HUES6 (cell line): ENCODE data around the gene CALR.
A peak's percentile ranks its signal among the peaks of the same experiment; 100 is the strongest.
"Not testable (repeated sequence)": the region's sequence is repeated elsewhere in the genome, so short reads cannot be mapped to it uniquely, and the experiment has no call there.

Experiments
- H3K27ac ChIP-seq: 2 replicates; pipeline ENCODE4 v1.7.0; 2013; ENCODE audit warnings: low read depth, mild to moderate bottlenecking, low read length, inconsistent platforms
- H3K27me3 ChIP-seq: 2 replicates; pipeline ENCODE4 v1.6.1; 2013; ENCODE audit warnings: low read length; ENCODE audit not compliant: control insufficient read depth, insufficient read depth
- H3K36me3 ChIP-seq: 2 replicates; pipeline ENCODE4 v1.6.1; 2013; ENCODE audit warnings: low read length; ENCODE audit not compliant: control insufficient read depth, insufficient read depth
- H3K4me1 ChIP-seq: 2 replicates; pipeline ENCODE4 v1.6.1; 2013; ENCODE audit warnings: low read length; ENCODE audit not compliant: control insufficient read depth, insufficient read depth
- H3K4me3 ChIP-seq: 2 replicates; pipeline ENCODE4 v1.5.1; 2013; ENCODE audit warnings: low read depth, low read length
- H3K9ac ChIP-seq: one replicate; pipeline ENCODE4 v1.6.1; 2013; ENCODE audit warnings: mild to moderate bottlenecking, low read length
- H3K9me3 ChIP-seq: 2 replicates; pipeline ENCODE4 v1.6.1; 2013; ENCODE audit warnings: low read depth, low read length; ENCODE audit not compliant: control insufficient read depth, insufficient read depth

Gene CALR

GRCh38 chr19:12937927-12938778, at the start of gene CALR:
CALR (plus strand) TSS chr19:12938609; CDS start chr19:12938680, 71 bp downstream.
- H3K27me3 ChIP-seq = no peaks in the 10 kb centered on the region
- H3K9me3 ChIP-seq = no peaks in the 10 kb centered on the region
- peaks cover 20% of the 10 kb centered on the region for H3K4me1 ChIP-seq
- peak within 1 kb of the TSS; percentile 94 for H3K9ac ChIP-seq
- H3K36me3 ChIP-seq = peaks cover 43% of the 10 kb centered on the region
- H3K4me3 ChIP-seq = peak within 1 kb of the TSS; percentile 85
- peak within 1 kb of the TSS; percentile 71; the same call in 1 of the 2 replicates for H3K27ac ChIP-seq

- H3K36me3 ChIP-seq = peaks cover 13% of the 10 kb centered on the region
- not testable (repeated sequence) for H3K27ac ChIP-seq, H3K9me3 ChIP-seq, H3K4me1 ChIP-seq
- peak overlapping the region; percentile 10 for H3K9ac ChIP-seq
- peaks cover 25% of the 10 kb centered on the region for H3K27me3 ChIP-seq
- peak overlapping the region; percentile 83 for H3K4me3 ChIP-seq
Measured at GRCh38 chr19:12890299-12890786, 48.1 kb upstream of the CALR start.

- peaks cover 22% of the 10 kb centered on the region for H3K27me3 ChIP-seq
- H3K27ac ChIP-seq = no peak within 1 kb of the TSS
- peaks cover 9% of the 10 kb centered on the region; the same call in 1 of the 2 replicates for H3K4me1 ChIP-seq
- peaks cover 16% of the 10 kb centered on the region for H3K36me3 ChIP-seq
- peak within 1 kb of the TSS; percentile 76 for H3K9ac ChIP-seq
- H3K9me3 ChIP-seq = no peaks in the 10 kb centered on the region
- H3K4me3 ChIP-seq = peak within 1 kb of the TSS; percentile 83
Measured at GRCh38 chr19:12890787-12891552, 47.4 kb upstream of the CALR start, which contains the start of gene GCDH. GCDH (plus strand) TSS chr19:12891160; CDS start chr19:12891305, 145 bp downstream.

GRCh38 chr19:12891553-12892021, 46.8 kb upstream of the CALR start:
- H3K36me3 ChIP-seq = peaks cover 22% of the 10 kb centered on the region
- peak overlapping the region; percentile 76 for H3K9ac ChIP-seq
- H3K4me1 ChIP-seq = peaks cover 6% of the 10 kb centered on the region; the same call in 1 of the 2 replicates
- H3K9me3 ChIP-seq = no peaks in the 10 kb centered on the region
- H3K27ac ChIP-seq = no peak overlapping the region
- H3K4me3 ChIP-seq = peak overlapping the region; percentile 83
- H3K27me3 ChIP-seq = peaks cover 16% of the 10 kb centered on the region

- H3K27ac ChIP-seq = no peak overlapping the region
- peaks cover 41% of the 10 kb centered on the region for H3K36me3 ChIP-seq
- H3K4me3 ChIP-seq = no peak overlapping the region
- no peaks in the 10 kb centered on the region for H3K27me3 ChIP-seq
- H3K9me3 ChIP-seq = no peaks in the 10 kb centered on the region
- no peak overlapping the region for H3K9ac ChIP-seq
- H3K4me1 ChIP-seq = peaks cover 6% of the 10 kb centered on the region; the same call in 1 of the 2 replicates
Measured at GRCh38 chr19:12893582-12893981, 44.8 kb upstream of the CALR start.

- Histone ChIP-seq H3K27me3 (no peaks in the 10 kb centered on the region), H3K4me3 (no peak overlapping the region), H3K9me3 (no peaks in the 10 kb centered on the region), H3K4me1 (peaks cover 6% of the 10 kb centered on the region; the same call in 1 of the 2 replicates), H3K36me3 (peaks cover 60% of the 10 kb centered on the region), H3K9ac (no peak overlapping the region), H3K27ac (no peak overlapping the region)
Measured at GRCh38 chr19:12896460-12896859, 41.9 kb upstream of the CALR start.

- H3K27me3 ChIP-seq = no peaks in the 10 kb centered on the region
- H3K27ac ChIP-seq = no peak overlapping the region
- no peak overlapping the region for H3K4me3 ChIP-seq
- peaks cover 47% of the 10 kb centered on the region for H3K36me3 ChIP-seq
- H3K4me1 ChIP-seq = no peaks in the 10 kb centered on the region
- H3K9ac ChIP-seq = no peak overlapping the region
- H3K9me3 ChIP-seq = no peaks in the 10 kb centered on the region
Measured at GRCh38 chr19:12899891-12900518, 38.4 kb upstream of the CALR start.

GRCh38 chr19:12907166-12907565, 31.2 kb upstream of the CALR start:
- H3K9ac ChIP-seq = no peak overlapping the region
- H3K27ac ChIP-seq = no peak overlapping the region
- H3K27me3 ChIP-seq = no peaks in the 10 kb centered on the region
- no peaks in the 10 kb centered on the region for H3K9me3 ChIP-seq
- no peaks in the 10 kb centered on the region; the same call in 1 of the 2 replicates for H3K36me3 ChIP-seq
- peaks cover under 1% of the 10 kb centered on the region; the same call in 1 of the 2 replicates for H3K4me1 ChIP-seq
- H3K4me3 ChIP-seq = no peak overlapping the region

GRCh38 chr19:12912571-12912970, 25.8 kb upstream of the CALR start:
- Histone ChIP-seq H3K36me3 (no peaks in the 10 kb centered on the region), H3K9me3 (no peaks in the 10 kb centered on the region), H3K27ac (peak overlapping the region; percentile 39), H3K4me1 (peaks cover 21% of the 10 kb centered on the region), H3K4me3 (peak overlapping the region; percentile 25), H3K9ac (peak overlapping the region; percentile 36), H3K27me3 (no peaks in the 10 kb centered on the region)

GRCh38 chr19:12913011-12913561, 25.3 kb upstream of the CALR start:
- H3K27ac ChIP-seq = peak overlapping the region; percentile 39

More at GRCh38 chr19:12913011-12913561, 25.3 kb upstream of the CALR start:
- Histone ChIP-seq H3K9me3 (no peaks in the 10 kb centered on the region), H3K27me3 (peaks cover 1% of the 10 kb centered on the region), H3K36me3 (no peaks in the 10 kb centered on the region), H3K4me3 (peak overlapping the region; percentile 25), H3K9ac (peak overlapping the region; percentile 36), H3K4me1 (peaks cover 21% of the 10 kb centered on the region)
